Neural progenitor cell (in vitro differentiated cells): ENCODE measurements around the gene MED10. TPM values are rescaled to one million over a fixed set of nuclear protein-coding genes. Genes with fewer than 3 reads are reported as not detected.
A peak's percentile ranks its signal among the peaks of the same experiment; 100 is the strongest.
"Not testable (repeated sequence)": the region's sequence is repeated elsewhere in the genome, so short reads cannot be mapped to it uniquely, and the experiment has no call there.

Experiments used
- DNase-seq: peaks from one replicate; pipeline ENCODE4 v3.0.0-alpha.2; 2016; ENCODE audit warnings: low spot score
- H2AFZ ChIP-seq: fragments of 200-600 bp; sonication (generic); replicated peaks from 2 replicates; pipeline ENCODE4 v1.6.1; 2016; ENCODE audit warnings: antibody characterized with exemption
- H3F3A ChIP-seq: fragments of 200-600 bp; sonication (generic); 2 replicates; pipeline ENCODE4 v1.6.1; 2016; ENCODE audit warnings: antibody characterized with exemption, low read depth
- H3K27ac ChIP-seq: fragments of 200-600 bp; sonication (generic); 2 replicates; pipeline ENCODE4 v1.5.1; 2016; ENCODE audit warnings: mild to moderate bottlenecking
- H3K27me3 ChIP-seq: fragments of 200-600 bp; sonication (generic); 2 replicates; pipeline ENCODE4 v1.6.1; 2016; ENCODE audit warnings: mild to moderate bottlenecking, moderate library complexity
- H3K36me3 ChIP-seq: fragments of 200-600 bp; sonication (generic); 2 replicates; pipeline ENCODE4 v1.5.1; 2016
- H3K4me1 ChIP-seq: fragments of 200-600 bp; sonication (generic); 2 replicates; pipeline ENCODE4 v1.6.1; 2016; ENCODE audit warnings: mixed run types
- H3K4me2 ChIP-seq: fragments of 200-600 bp; sonication (generic); 2 replicates; pipeline ENCODE4 v1.6.1; 2016
- H3K4me3 ChIP-seq: fragments of 200-600 bp; sonication (generic); 2 replicates; pipeline ENCODE4 v1.5.1; 2016
- H3K79me2 ChIP-seq: fragments of 200-600 bp; sonication (generic); 2 replicates; pipeline ENCODE4 v1.6.1; 2016; ENCODE audit warnings: low read depth
- H3K9ac ChIP-seq: fragments of 200-600 bp; sonication (generic); 2 replicates; pipeline ENCODE4 v1.6.1; 2016
- H3K9me3 ChIP-seq: fragments of 200-600 bp; sonication (generic); 2 replicates; pipeline ENCODE4 v1.5.1; 2016; ENCODE audit warnings: low read depth
- H4K20me1 ChIP-seq: fragments of 200-600 bp; sonication (generic); 2 replicates; pipeline ENCODE4 v1.6.1; 2016; ENCODE audit warnings: low read depth
- H3K27ac Mint-ChIP-seq: 3 replicates; pipeline ENCODE4 v1.8.0; 2021; ENCODE audit warnings: mixed read lengths
- H3K27me3 Mint-ChIP-seq: 2 replicates; pipeline ENCODE4 v1.8.0; 2022; ENCODE audit warnings: low read depth, mild to moderate bottlenecking, inconsistent platforms, moderate library complexity, mixed read lengths; ENCODE audit not compliant: insufficient read depth
- H3K36me3 Mint-ChIP-seq: 3 replicates; pipeline ENCODE4 v1.8.0; 2021; ENCODE audit warnings: mixed read lengths
- H3K4me1 Mint-ChIP-seq: 3 replicates; pipeline ENCODE4 v1.8.0; 2021; ENCODE audit warnings: mixed read lengths
- H3K4me3 Mint-ChIP-seq: 3 replicates; pipeline ENCODE4 v1.8.0; 2021; ENCODE audit warnings: mild to moderate bottlenecking, moderate library complexity, mixed read lengths
- H3K9me3 Mint-ChIP-seq: 3 replicates; pipeline ENCODE4 v1.8.0; 2020; ENCODE audit warnings: mixed read lengths
- CTCF ChIP-seq: fragments of 200-600 bp; sonication (generic); IDR thresholded peaks from 2 replicates; pipeline ENCODE4 v1.5.1; 2017; ENCODE audit warnings: antibody characterized with exemption, mild to moderate bottlenecking
- EZH2 ChIP-seq: fragments of 200-600 bp; sonication (generic); IDR thresholded peaks from 2 replicates; pipeline ENCODE4 v1.6.1; 2017; ENCODE audit warnings: antibody characterized with exemption, mild to moderate bottlenecking, moderate library complexity
- EZH2phosphoT487 ChIP-seq: fragments of 200-600 bp; sonication (generic); IDR thresholded peaks from 2 replicates; pipeline ENCODE4 v1.6.1; 2017; ENCODE audit warnings: antibody characterized with exemption
- total RNA-seq: library from RNA; depleted of rRNA; stranded (reverse); fragments of >200 nt; gene quantifications from 2 replicates; pipeline ENCODE4 v1.2.3, GENCODE V29; 2015; ENCODE audit warnings: low replicate concordance

MED10 gene
- total RNA-seq, 1 donor from 2014 or later, result 23.5 TPM

- no peak overlapping the region for H3K27ac ChIP-seq
- DNase-seq, result no peak
- H3K36me3 Mint-ChIP-seq, result peaks cover 6% of the 10 kb centered on the region
Measured at GRCh38 chr5:6365142-6365976, 13.0 kb downstream of the MED10 start.

GRCh38 chr5:6363454-6364011, 14.8 kb downstream of the MED10 start:
- H2AFZ ChIP-seq, H3K27ac Mint-ChIP-seq, H3K79me2 ChIP-seq, H3K27ac ChIP-seq, H3K9ac ChIP-seq, H3K4me2 ChIP-seq, H3K36me3 Mint-ChIP-seq, H3K4me3 Mint-ChIP-seq, H3K27me3 Mint-ChIP-seq, H3K9me3 ChIP-seq, H3K4me1 Mint-ChIP-seq, H3K4me3 ChIP-seq, H3K9me3 Mint-ChIP-seq, H3K36me3 ChIP-seq, H3K4me1 ChIP-seq, DNase-seq, H4K20me1 ChIP-seq, H3K27me3 ChIP-seq, H3F3A ChIP-seq: not testable (repeated sequence)

More at GRCh38 chr5:6365142-6365976, 13.0 kb downstream of the MED10 start:
- Histone ChIP-seq H3K79me2 (no peaks in the 10 kb centered on the region), H3K4me1 (no peaks in the 10 kb centered on the region), H3K9me3 (no peaks in the 10 kb centered on the region), H3K27me3 (no peaks in the 10 kb centered on the region), H4K20me1 (no peaks in the 10 kb centered on the region), H3K9ac (no peak overlapping the region), H3K4me2 (no peak overlapping the region), H3K4me3 (no peak overlapping the region), H3F3A (no peaks in the 10 kb centered on the region), H3K36me3 (no peaks in the 10 kb centered on the region), H2AFZ (no peak overlapping the region)
- TF ChIP-seq EZH2 (no peak), EZH2phosphoT487 (no peak), CTCF (no peak)
- H3K4me1 Mint-ChIP-seq, result no peaks in the 10 kb centered on the region
- H3K27ac Mint-ChIP-seq, result peak overlapping the region; percentile 53
- no peak overlapping the region for H3K4me3 Mint-ChIP-seq
- no peaks in the 10 kb centered on the region for H3K9me3 Mint-ChIP-seq
- H3K27me3 Mint-ChIP-seq, result peaks cover 3% of the 10 kb centered on the region

- Mint-ChIP-seq H3K27ac (no peak overlapping the region), H3K36me3 (no peaks in the 10 kb centered on the region), H3K4me1 (peaks cover 3% of the 10 kb centered on the region), H3K9me3 (no peaks in the 10 kb centered on the region), H3K4me3 (no peak overlapping the region), H3K27me3 (peaks cover 6% of the 10 kb centered on the region)
- no peak overlapping the region for H3K4me2 ChIP-seq
- no peaks in the 10 kb centered on the region for H3F3A ChIP-seq
- no peak overlapping the region for H3K27ac ChIP-seq
- H3K27me3 ChIP-seq, result no peaks in the 10 kb centered on the region
- TF ChIP-seq EZH2phosphoT487 (no peak), EZH2 (no peak), CTCF (no peak)
- H3K4me1 ChIP-seq, result no peaks in the 10 kb centered on the region
- no peaks in the 10 kb centered on the region for H3K9me3 ChIP-seq
- H3K4me3 ChIP-seq, result no peak overlapping the region
- H4K20me1 ChIP-seq, result no peaks in the 10 kb centered on the region
- no peak overlapping the region for H3K9ac ChIP-seq
- H2AFZ ChIP-seq, result no peak overlapping the region
- H3K79me2 ChIP-seq, result no peaks in the 10 kb centered on the region
- H3K36me3 ChIP-seq, result no peaks in the 10 kb centered on the region
- DNase-seq, result peak; percentile 9
Measured at GRCh38 chr5:6362846-6363245, 15.5 kb downstream of the MED10 start.

GRCh38 chr5:6361101-6361500, 17.2 kb downstream of the MED10 start:
- Histone ChIP-seq H3K4me2 (no peak overlapping the region), H3K79me2 (no peaks in the 10 kb centered on the region), H2AFZ (no peak overlapping the region), H3K4me1 (no peaks in the 10 kb centered on the region), H3K9ac (no peak overlapping the region), H4K20me1 (no peaks in the 10 kb centered on the region), H3K36me3 (no peaks in the 10 kb centered on the region), H3K9me3 (no peaks in the 10 kb centered on the region), H3K27ac (no peak overlapping the region), H3K27me3 (no peaks in the 10 kb centered on the region), H3F3A (no peaks in the 10 kb centered on the region), H3K4me3 (no peak overlapping the region)
- no peak for DNase-seq
- no peaks in the 10 kb centered on the region for H3K36me3 Mint-ChIP-seq
- no peak overlapping the region for H3K4me3 Mint-ChIP-seq
- H3K4me1 Mint-ChIP-seq, result peaks cover 3% of the 10 kb centered on the region
- no peak overlapping the region for H3K27ac Mint-ChIP-seq
- TF ChIP-seq EZH2phosphoT487 (no peak), EZH2 (no peak), CTCF (no peak)
- peaks cover 8% of the 10 kb centered on the region for H3K27me3 Mint-ChIP-seq
- H3K9me3 Mint-ChIP-seq, result no peaks in the 10 kb centered on the region
